ENCODE results near the gene LRRC43.

The LRRC43 gene

GRCh38 chr12:122228092-122228491 lies 45.2 kb downstream of the LRRC43 start:
- DNase-seq = no peak

- DNase-seq = no peak
Measured at GRCh38 chr12:122230798-122231197, 47.9 kb downstream of the LRRC43 start.

DNA sequence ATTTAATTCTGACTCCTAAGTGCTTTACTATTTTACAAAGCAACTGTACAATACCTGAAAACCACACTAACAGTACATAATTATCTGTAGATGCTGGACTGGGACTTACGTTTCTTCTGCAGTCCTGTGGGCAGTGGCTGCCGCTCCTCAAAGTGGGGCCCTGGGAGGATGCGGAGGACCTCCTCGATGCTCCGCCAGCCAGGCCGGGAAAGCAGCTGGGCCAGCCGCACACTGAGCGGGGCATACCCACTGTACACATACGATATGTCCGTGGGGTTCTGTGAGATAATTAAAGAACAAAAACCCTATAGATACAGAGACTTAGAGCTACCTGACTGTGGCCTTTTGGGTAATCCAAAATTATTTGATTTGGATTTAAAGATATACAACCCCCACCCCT lies 49.8 kb downstream of the LRRC43 start:
- DNase-seq = no peak

DNA sequence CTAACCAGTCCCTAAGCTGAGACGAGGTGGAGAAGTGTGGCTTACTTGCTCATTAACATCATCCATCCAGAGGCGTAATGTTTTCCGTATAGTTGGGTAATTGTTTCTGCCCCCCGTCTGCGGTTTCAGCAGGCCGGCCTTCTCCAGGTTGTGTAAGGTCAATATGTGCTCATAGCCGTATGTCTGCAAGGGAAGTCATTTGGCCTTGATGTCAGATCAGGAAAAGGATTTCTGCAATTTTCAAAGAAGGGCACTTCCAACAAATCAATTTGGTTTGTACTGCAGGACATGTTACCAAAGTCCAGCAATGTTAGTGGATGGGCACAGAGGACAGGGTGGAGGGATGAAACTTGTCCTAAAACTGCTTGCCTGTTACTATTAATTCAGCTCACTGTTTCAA lies 52.8 kb downstream of the LRRC43 start:
- DNase-seq = no peak

GRCh38 chr12:122238861-122239260 lies 55.9 kb downstream of the LRRC43 start:
- DNase-seq = no peak

DNA sequence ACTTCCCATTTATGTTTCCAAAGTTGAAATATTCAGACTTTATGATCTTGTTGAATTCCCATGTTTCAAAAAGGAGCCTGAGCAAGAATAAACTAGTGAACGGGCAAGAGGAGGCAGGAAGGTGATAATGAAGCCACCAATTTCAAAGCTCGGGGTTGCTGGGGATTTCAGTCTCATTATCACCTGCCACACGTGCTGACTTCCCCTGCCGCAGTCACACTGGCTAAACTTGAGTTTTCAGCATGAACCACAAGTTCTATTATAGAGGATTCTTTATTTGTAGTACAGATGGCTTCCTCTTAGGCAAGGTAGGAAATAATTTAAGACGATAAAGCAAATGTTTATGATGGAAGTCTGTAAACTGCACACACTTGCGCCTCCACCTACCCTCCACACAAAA lies 61.0 kb downstream of the LRRC43 start:
- DNase-seq = no peak

GRCh38 chr12:122244565-122245371 lies 61.8 kb downstream of the LRRC43 start:
- no peak for DNase-seq

DNA sequence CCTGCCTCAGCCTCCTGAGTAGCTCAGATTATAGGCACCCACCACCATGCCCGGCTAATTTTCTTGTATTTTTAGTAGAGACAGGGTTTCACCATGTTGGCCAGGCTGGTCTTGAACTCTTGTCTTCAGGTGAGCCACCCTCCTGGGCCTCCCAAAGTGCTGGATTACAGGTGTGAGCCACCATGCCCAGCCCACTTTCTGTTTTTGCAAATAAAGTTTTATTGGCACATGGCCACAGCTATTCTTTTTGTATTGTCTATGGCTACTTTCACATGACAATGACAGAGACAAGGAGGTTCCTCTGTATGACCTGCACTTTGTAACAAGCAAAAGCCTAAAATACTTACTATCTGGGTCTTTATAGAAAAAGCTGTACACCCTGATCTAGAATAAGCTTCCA lies 62.6 kb downstream of the LRRC43 start:
- DNase-seq = no peak

DNA sequence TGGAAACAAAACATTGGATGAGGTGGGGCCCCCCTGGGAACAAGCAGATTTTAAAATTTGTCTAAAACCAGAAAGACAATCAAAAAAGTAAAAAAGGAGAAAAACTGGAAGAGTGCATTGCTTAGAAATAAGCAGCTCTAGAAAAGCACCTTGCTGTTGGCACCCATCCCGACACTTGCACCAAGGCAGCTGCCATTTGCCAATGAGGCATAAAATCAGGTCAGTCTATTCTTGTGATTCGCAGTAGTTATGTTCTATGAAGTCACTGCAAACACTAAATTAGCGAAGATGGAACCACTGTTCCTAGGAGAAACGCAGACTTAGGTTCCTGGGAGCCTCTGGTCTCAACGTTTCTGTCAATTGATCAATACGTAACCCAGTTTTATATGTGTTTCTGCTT lies 67.1 kb downstream of the LRRC43 start:
- DNase-seq = no peak

DNA sequence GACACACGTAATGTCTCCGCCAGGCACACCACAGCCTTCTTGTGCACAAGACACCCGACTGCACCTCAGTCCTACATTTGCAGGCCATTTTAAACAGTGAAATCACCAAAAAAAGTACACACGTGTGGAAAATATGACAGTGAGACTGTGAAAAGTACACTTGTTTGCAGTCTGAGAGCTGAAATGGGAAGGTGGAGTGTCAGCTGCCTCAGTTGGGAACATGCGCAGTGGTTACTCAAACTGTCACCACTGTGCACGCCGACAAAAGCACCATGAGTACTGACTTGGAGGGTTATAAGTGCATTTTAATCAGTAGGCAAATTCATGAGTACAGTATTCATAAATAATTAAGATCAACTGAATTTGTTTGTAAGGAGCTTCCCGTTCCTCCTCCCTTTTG lies 67.6 kb downstream of the LRRC43 start:
- no peak for DNase-seq

Measured in activated CD4-positive, CD25-positive, alpha-beta regulatory T cell (primary cell).